Vagina (tissue), 2 donors: Measurements from ENCODE around the gene ZNF740.

Experiments
- POLR2A ChIP-seq, 2 donors: fragments of 450-650 bp; IDR thresholded peaks; one replicate each; pipeline ENCODE4 v1.6.1; 2017; ENCODE audit warnings: antibody characterized with exemption in 2 of 2, mild to moderate bottlenecking in 2 of 2, moderate library complexity in 2 of 2
- POLR2AphosphoS5 ChIP-seq, 2 donors: sonication (generic); formaldehyde crosslinking; IDR thresholded peaks; one replicate each; pipeline ENCODE4 v1.9.0; 2017; ENCODE audit warnings: antibody characterized with exemption in 2 of 2, mild to moderate bottlenecking in 2 of 2, low read depth in 1 of 2; ENCODE audit not compliant: insufficient read depth in 1 of 2
- TF ChIP-seq, protein P1 (sequence below), 3 experiments: fragments of 450-650 bp in 2 of 3; fragments of 200-600 bp in 1 of 3; sonication (generic) in 1 of 3; IDR thresholded peaks; one replicate each; pipeline ENCODE4 v1.5.1; 2017 to 2019; ENCODE audit warnings: antibody characterized with exemption in 3 of 3, mild to moderate bottlenecking in 2 of 3, moderate library complexity in 2 of 3

DNA sequence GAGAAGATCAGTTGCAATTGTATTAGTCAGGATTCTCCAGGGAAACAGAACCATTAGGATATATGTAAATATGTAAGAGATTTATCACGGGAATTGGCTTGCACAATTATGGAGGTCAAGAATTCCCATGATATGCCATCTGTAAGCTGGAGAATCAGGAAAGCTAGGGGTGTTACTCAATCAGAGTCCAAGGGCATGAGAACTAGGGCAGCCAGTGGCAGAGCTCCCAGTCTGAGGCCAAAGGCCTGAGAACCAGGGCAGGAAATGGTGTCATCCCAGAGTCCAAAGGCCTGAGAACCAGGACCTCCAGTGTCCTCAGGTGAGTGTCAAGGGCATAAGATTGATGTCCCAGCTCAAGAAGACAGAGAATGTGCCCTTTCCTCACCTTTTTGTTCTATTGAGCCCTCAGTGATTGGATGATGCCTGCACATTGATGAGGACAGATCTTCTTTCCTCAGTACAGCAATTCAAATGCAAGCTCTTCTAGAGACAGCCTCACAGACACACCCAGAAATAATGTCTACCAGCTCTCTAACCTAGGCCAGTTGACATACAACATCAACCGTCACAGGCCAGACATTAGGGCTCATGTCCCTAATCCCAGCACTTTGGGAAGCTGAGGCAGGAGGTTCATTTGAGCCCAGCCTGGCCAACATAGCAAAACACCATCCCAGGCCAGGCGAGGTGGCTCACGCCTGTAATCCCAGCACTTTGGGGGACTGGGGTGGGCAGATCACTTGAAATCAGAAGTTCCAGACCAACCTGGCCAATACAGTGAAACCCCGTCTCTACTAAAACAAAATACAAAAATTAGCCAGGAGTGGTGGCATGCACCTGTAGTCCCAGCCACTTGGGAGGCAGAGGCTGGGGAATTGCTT lies 34.9 kb upstream of the ZNF740 start:
- TF ChIP-seq, protein P1, sequence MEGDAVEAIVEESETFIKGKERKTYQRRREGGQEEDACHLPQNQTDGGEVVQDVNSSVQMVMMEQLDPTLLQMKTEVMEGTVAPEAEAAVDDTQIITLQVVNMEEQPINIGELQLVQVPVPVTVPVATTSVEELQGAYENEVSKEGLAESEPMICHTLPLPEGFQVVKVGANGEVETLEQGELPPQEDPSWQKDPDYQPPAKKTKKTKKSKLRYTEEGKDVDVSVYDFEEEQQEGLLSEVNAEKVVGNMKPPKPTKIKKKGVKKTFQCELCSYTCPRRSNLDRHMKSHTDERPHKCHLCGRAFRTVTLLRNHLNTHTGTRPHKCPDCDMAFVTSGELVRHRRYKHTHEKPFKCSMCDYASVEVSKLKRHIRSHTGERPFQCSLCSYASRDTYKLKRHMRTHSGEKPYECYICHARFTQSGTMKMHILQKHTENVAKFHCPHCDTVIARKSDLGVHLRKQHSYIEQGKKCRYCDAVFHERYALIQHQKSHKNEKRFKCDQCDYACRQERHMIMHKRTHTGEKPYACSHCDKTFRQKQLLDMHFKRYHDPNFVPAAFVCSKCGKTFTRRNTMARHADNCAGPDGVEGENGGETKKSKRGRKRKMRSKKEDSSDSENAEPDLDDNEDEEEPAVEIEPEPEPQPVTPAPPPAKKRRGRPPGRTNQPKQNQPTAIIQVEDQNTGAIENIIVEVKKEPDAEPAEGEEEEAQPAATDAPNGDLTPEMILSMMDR (IDR thresholded peaks at IDR 0.05) = no peak
- TF ChIP-seq POLR2AphosphoS5 (IDR thresholded peaks at IDR 0.05; ENCODE audit: insufficient read depth in 1 of 2, low read depth in 1 of 2) (no peak), POLR2A (IDR thresholded peaks at IDR 0.05) (no peak)
